ENCODE data around the gene LMO7.

The LMO7 gene

GRCh38 chr13:75748874-75749273 is 112.7 kb downstream of the LMO7 start:
- DNase-seq = no peak

GRCh38 chr13:75749407-75749806 is 113.3 kb downstream of the LMO7 start:
- DNase-seq = no peak

- no peak for DNase-seq
Observed at GRCh38 chr13:75751350-75751749, 115.2 kb downstream of the LMO7 start.

GRCh38 chr13:75752826-75753225 is 116.7 kb downstream of the LMO7 start:
- DNase-seq = no peak

GRCh38 chr13:75754936-75755335 is 118.8 kb downstream of the LMO7 start:
- no peak for DNase-seq

GRCh38 chr13:75757336-75757735 is 121.2 kb downstream of the LMO7 start:
- no peak for DNase-seq

GRCh38 chr13:75759531-75759930 is 123.4 kb downstream of the LMO7 start:
- DNase-seq = no peak

- DNase-seq = no peak
Observed at GRCh38 chr13:75760131-75761021, 124.2 kb downstream of the LMO7 start.

GRCh38 chr13:75761369-75761768 is 125.2 kb downstream of the LMO7 start:
- DNase-seq = no peak

GRCh38 chr13:75762076-75762937 is 126.2 kb downstream of the LMO7 start:
- no peak for DNase-seq

GRCh38 chr13:75762955-75763354 is 126.8 kb downstream of the LMO7 start:
- DNase-seq = no peak

- DNase-seq = no peak
Observed at GRCh38 chr13:75763512-75763911, 127.4 kb downstream of the LMO7 start.

- DNase-seq = no peak
Observed at GRCh38 chr13:75764251-75764925, 128.3 kb downstream of the LMO7 start.

GRCh38 chr13:75764926-75765310 is 128.8 kb downstream of the LMO7 start:
- DNase-seq = no peak

- no peak for DNase-seq
Observed at GRCh38 chr13:75766636-75767035, 130.5 kb downstream of the LMO7 start.

GRCh38 chr13:75769141-75769905 is 133.2 kb downstream of the LMO7 start:
- no peak for DNase-seq

- DNase-seq = no peak
Observed at GRCh38 chr13:75770164-75770563, 134.0 kb downstream of the LMO7 start.

GRCh38 chr13:75770592-75771011 is 134.5 kb downstream of the LMO7 start:
- no peak for DNase-seq

- no peak for DNase-seq
Observed at GRCh38 chr13:75771226-75771625, 135.1 kb downstream of the LMO7 start.

GRCh38 chr13:75771818-75772217 is 135.7 kb downstream of the LMO7 start:
- DNase-seq = no peak

GRCh38 chr13:75774176-75774575 is 138.0 kb downstream of the LMO7 start:
- DNase-seq = no peak

- DNase-seq = no peak
Observed at GRCh38 chr13:75776550-75776949, 140.4 kb downstream of the LMO7 start.

- no peak for DNase-seq
Observed at GRCh38 chr13:75779393-75779792, 143.3 kb downstream of the LMO7 start.
